SU-DHL-6 (cell line): ENCODE measurements around the gene FSTL4.

Experiments used
- EZH2phosphoT487 ChIP-seq: fragments of 200-600 bp; sonication (generic), shearing (Covaris generic); conservative IDR thresholded peaks from 2 replicates; pipeline ENCODE4 v1.6.1; 2018; ENCODE audit warnings: mild to moderate bottlenecking, antibody characterized with exemption, low read length, moderate library complexity, mixed read lengths
- TF ChIP-seq, protein P1 (sequence below): fragments of 200-600 bp; sonication (generic); IDR thresholded peaks from one replicate; pipeline ENCODE4 v1.5.1; 2017; ENCODE audit warnings: antibody characterized with exemption, mild to moderate bottlenecking, low read length, moderate library complexity; ENCODE audit not compliant: insufficient read depth, poor library complexity, severe bottlenecking

DNA sequence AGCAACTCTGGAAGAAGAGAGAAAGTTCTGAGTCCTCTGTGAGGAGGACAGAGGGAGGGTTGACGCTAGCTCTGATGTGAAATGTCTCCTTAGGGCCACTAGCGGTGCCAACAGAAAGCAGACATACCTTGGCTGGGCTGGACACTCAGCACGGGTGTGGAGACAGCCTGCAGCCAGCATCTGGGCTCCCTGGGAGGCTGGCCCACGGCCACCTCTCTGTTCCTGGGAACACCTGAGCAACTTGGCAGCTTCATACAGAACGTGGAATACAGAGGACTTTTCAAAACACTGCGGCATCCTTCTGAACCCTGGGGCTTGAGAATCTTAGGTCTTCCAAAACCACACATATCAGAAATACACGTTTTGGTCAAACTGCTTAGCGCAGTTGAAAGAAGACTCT, 269.1 kb downstream of the FSTL4 start:
- TF ChIP-seq, protein P1, sequence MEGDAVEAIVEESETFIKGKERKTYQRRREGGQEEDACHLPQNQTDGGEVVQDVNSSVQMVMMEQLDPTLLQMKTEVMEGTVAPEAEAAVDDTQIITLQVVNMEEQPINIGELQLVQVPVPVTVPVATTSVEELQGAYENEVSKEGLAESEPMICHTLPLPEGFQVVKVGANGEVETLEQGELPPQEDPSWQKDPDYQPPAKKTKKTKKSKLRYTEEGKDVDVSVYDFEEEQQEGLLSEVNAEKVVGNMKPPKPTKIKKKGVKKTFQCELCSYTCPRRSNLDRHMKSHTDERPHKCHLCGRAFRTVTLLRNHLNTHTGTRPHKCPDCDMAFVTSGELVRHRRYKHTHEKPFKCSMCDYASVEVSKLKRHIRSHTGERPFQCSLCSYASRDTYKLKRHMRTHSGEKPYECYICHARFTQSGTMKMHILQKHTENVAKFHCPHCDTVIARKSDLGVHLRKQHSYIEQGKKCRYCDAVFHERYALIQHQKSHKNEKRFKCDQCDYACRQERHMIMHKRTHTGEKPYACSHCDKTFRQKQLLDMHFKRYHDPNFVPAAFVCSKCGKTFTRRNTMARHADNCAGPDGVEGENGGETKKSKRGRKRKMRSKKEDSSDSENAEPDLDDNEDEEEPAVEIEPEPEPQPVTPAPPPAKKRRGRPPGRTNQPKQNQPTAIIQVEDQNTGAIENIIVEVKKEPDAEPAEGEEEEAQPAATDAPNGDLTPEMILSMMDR = no peak
- TF ChIP-seq EZH2phosphoT487 = no peak
